RPMI8226 (cell line): ENCODE results near the gene C1QTNF8.

Experiments
- DNase-seq: peaks from one replicate; pipeline ENCODE4 v3.0.0-alpha.2; 2015

Gene C1QTNF8

DNA sequence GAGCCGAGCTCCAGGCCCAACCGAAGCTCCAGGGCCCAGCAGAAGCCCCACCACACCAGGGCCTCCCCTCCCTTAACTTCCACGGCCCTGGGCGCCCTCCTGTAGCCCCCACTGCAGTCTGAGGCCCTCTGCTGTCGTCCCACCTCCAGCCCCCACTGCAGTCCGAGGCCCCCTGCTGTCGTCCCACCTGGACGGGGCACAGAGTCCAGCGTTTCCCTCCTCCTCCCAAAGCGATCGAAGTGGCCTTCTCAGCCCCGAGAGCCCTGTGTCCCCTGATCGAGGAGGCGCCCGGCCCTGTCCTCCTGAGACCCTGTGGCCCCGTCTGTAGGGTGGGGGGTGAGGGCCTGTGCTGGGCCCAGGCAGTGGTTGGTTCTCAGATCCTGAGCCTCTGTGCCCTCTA lies 31.1 kb upstream of the C1QTNF8 start:
- DNase-seq = no peak

GRCh38 chr16:1126586-1126985 lies 30.5 kb upstream of the C1QTNF8 start:
- DNase-seq = no peak

DNA sequence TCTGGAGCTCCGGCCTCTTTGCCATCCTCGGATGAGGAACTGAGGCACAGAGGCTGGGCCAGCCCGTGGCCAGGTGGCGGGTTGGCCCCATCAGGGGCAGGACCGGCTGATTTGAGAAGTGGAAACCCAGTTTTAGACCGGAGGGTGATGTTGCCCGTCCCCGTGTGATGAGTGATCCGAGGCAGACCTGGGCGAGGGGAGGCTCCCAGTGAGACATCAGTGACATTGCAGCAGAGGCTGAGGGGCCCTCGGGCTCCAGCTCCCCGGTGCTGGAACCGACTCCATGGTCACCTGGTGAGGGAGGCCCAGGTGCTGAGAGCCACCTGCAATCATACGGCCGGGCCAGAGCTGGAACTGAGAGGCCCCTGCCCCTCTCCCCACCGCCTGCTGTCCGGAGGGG lies 30.0 kb upstream of the C1QTNF8 start:
- DNase-seq = no peak

DNA sequence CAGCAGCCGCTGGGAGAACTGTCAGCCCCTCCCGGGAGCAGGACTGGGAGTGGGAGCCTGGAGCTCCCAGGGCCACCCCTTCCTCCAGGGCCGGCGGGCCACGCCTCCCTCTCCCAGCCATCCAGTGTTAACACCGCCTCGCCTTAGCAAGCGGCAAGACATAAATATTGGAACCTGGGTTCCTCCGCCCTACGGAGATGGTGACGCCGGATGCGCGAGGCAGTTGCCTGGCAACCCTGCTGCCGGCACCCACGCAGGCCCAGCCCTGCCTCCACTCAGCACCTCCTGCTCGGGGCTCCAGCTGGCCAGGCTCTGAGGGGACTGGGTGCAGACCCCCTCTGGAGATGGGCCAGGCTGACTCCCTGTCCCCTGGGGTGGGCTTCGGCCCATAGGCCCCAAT lies 29.4 kb upstream of the C1QTNF8 start:
- peak; percentile 70 for DNase-seq

- no peak for DNase-seq
Measured at GRCh38 chr16:1124795-1125194, 28.8 kb upstream of the C1QTNF8 start.

- DNase-seq = no peak
Measured at GRCh38 chr16:1124291-1124690, 28.2 kb upstream of the C1QTNF8 start.

DNA sequence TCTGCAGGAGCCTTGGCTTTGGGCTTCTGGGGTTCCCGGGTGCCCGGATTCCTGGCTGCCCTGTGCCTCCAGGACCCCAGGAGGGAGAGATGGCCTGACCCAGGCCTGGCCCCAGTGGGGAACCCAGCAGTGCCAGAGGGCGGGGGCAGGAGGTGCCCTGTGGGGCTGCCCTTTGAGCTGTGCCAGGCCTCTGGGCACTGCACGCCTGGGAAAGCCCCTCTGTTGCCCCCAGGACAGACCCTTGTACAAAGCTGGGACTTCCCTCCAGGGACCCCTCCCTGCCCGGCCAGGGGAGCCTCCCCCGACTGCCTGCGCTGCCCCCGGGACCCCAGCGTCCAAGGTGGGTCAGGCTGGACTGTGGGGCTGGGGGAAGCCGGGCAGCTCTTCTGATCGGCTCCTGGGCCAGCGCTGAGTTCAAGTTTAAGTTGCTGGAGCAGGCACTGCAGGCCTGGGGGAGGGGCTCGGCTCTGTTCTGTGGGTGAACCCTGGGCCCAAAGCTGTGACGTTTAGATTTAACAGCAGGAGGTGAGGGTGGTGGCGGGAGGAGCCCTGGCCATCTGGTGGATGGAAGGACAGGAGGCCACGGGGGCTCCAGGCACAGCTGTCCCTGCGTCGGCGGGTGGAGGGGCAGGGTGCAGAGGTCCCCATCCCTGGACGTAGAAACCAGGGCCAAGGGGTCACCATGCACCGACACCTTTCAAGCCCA lies 27.6 kb upstream of the C1QTNF8 start:
- DNase-seq = no peak

GRCh38 chr16:1122398-1122765 lies 26.3 kb upstream of the C1QTNF8 start:
- no peak for DNase-seq

GRCh38 chr16:1121601-1122397 lies 25.8 kb upstream of the C1QTNF8 start:
- no peak for DNase-seq

- DNase-seq = no peak
Measured at GRCh38 chr16:1121009-1121408, 25.0 kb upstream of the C1QTNF8 start.

DNA sequence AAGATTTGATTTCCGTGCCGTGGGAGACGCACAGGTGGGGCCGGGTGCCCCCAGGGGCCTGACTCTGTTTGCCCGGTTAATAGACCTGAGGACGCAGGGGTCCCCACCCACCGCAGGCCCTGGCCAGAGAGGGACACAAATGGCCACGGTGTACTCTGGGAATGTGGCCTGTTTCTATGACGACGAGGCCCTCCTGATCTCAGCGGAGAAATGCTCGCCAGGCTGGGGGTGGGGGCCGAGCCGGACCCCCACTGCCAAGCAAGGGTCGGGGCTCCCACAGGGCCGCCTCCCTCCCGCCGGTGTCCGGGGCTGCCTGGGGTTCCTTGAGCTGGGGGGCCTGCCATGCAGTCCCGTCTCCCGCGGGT lies 24.5 kb upstream of the C1QTNF8 start:
- DNase-seq = no peak

DNA sequence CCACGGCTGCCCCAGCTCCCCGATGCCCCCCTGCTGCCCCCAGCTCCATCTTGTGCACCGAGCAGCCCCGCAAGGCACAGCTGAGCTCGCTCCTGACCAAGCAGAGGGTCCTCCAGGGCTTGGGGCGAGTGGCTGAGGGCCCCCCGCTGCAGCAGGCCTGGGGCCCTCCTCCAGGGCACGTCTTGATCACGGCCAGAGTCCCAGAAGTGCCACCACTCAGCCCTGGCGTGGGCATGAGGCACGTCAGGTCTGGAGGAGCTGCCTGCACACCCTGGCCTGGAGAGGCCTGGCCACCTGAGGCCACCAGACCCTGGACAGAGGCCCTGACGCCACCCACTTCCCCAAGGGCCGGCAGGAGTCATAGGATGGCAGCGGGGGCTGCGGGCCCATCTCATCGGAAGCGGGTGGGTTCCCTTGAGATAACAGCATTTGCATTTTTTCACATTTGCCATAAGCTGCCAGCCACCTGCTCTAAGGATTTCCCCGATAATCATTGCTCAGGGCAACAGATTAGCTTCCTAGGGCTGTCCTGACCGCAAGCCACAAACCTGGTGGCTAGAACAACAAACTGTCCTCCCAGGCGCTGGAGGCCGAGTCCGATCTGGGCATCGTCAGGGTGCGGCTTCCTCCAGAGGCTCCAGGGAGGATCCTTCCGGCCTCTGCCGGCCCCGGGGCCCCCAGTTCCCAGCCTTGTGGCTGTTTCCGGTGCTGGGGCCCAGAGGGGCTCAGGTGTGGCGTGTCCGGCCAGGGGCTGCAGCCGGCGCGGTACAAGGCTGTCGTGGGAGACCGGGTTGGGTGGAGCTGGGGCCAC lies 23.9 kb upstream of the C1QTNF8 start:
- DNase-seq = peak; percentile 83

GRCh38 chr16:1119129-1119528 lies 23.1 kb upstream of the C1QTNF8 start:
- DNase-seq = no peak

DNA sequence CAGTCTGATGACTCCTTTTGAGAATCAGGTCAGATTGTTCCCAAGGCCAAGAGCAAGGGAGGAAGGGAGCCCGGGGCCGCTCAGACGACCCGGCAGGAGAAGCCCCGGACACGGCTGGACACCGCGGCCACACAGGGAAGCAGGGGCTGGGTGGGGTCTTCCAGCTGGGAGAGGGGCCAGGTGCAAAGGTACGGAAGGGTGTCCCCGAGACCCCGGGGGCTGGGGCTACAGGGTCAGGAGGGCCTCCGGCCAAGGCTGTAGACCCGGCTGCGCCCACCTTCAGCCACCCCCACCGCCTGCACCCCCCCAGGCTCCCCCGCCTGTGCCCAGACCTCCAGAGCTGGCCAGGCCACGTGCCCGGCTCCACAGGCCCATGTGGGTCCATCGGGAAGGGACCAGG lies 21.9 kb upstream of the C1QTNF8 start:
- no peak for DNase-seq

DNA sequence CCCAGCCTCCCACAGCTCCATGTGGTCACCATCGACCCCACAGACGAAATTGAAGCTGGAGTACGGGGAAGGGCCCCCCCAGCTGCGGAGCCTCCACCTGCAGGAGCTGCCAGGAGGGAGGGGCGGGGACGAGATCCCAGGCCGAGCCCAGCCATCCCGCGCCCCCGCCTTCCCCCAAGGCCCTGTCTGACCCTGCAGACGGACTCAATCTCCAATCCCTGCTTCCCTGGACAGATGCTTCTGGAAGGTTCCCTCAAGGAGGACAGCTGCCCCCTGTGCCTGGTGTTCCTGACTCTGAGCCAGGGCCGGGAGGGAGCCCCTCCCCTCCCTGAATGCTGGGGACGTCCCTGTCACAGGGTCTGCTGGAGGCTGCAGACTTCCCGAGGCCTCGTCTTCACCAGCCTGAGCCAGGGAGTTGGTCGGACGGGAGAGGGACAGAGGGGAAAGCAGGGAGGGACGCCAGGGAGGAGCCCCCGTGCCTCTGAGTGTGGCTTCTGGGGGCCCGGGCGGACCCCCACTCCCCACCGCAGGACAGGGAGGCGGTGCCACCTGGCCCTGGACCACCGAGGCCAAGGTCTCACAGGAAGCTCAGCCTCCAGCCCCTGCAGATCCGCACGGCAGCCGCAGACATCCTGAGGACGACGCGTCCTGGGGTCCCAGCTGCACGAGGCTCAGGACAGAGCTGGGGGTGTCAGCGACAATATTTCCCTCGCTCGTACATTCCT lies 21.3 kb upstream of the C1QTNF8 start:
- no peak for DNase-seq

GRCh38 chr16:1116693-1117077 lies 20.6 kb upstream of the C1QTNF8 start:
- DNase-seq = no peak

GRCh38 chr16:1113889-1114526 lies 18.0 kb upstream of the C1QTNF8 start:
- DNase-seq = no peak

- no peak for DNase-seq
Measured at GRCh38 chr16:1113489-1113888, 17.4 kb upstream of the C1QTNF8 start.

DNA sequence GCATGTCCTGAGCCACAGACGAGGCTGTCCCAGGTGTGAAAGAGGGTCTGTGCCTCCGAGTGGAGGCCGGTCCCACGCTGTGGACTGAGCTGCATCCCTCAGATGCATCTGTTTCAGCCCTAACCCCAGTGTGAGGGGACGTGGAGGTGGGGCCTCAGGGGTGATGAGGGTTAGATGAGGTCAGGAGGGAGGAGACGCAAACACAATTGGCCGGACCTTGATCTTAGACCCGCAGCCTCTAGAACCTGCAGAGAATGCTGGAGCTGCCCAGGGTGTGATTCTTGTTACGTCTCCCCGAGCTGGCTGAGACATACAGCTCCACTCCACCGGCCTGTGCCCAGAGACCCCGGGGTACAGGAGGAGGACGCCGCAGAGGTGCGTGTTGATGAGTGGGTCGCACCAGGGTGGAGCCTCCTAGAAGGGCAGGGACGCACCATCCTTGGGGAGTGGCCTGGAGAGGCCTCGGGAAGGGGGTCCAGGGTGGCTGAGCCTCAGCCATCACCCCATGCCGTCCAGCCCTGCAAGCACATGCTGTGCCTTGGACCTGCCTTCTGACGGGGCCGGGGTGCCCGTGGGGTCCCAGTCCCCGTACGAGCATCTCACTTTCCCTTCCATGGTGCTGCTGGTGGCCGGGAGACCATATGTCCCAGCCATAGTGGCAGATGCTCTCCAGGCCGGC lies 16.6 kb upstream of the C1QTNF8 start:
- DNase-seq = no peak

GRCh38 chr16:1109648-1110047 lies 13.6 kb upstream of the C1QTNF8 start:
- DNase-seq = no peak

GRCh38 chr16:1108299-1109252 lies 12.5 kb upstream of the C1QTNF8 start:
- DNase-seq = peak; percentile 69
